HEK293 (cell line): ENCODE data around the gene TEC.

ENCODE experiments used
- CTCF ChIA-PET: fragments of 350-600 bp; formaldehyde crosslinking; extraction: SDS; loops from one replicate; lab custom pipeline; 2021; ENCODE audit warnings: antibody characterized with exemption; lab: Yijun Ruan, JAX
- POLR2A ChIA-PET: fragments of 300-600 bp; formaldehyde crosslinking; extraction: SDS; loops from one replicate; lab custom pipeline; 2020; ENCODE audit warnings: antibody characterized with exemption, inconsistent platforms; lab: Yijun Ruan, JAX
- H3K27ac ChIP-seq: fragments of 200-500 bp; sonication (Bioruptor generic); 2 replicates; pipeline ENCODE4 v1.5.1; 2014; ENCODE audit warnings: low read depth, low read length, control low read depth, inconsistent platforms; ENCODE audit errors: extremely low read depth
- H3K36me3 ChIP-seq, 2 experiments: fragments of 200-500 bp in 1 of 2; sonication (Bioruptor generic) in 1 of 2; 1 replicate in 1 of 2; 2 replicates in 1 of 2; pipeline ENCODE4 v1.5.1; 2014 to 2017; ENCODE audit warnings: inconsistent platforms in 2 of 2, low read length in 2 of 2; ENCODE audit not compliant: control insufficient read depth in 2 of 2, insufficient read depth in 1 of 2
- H3K4me1 ChIP-seq: fragments of 200-500 bp; sonication (Bioruptor generic); 2 replicates; pipeline ENCODE4 v1.5.1; 2014; ENCODE audit warnings: mild to moderate bottlenecking, low read length, inconsistent platforms; ENCODE audit not compliant: control insufficient read depth, insufficient read depth
- H3K4me3 ChIP-seq: 2 replicates; pipeline ENCODE4 v1.5.1; 2011; ENCODE audit warnings: low read depth, mild to moderate bottlenecking, control low read depth, low read length, moderate library complexity
- H3K9me3 ChIP-seq: fragments of 200-500 bp; sonication (Bioruptor generic); 2 replicates; pipeline ENCODE4 v1.5.1; 2014; ENCODE audit warnings: low read depth, low read length, inconsistent platforms; ENCODE audit not compliant: control insufficient read depth, insufficient read depth
- BCL6B ChIP-seq: fragments of 450-650 bp; formaldehyde crosslinking; IDR thresholded peaks from 2 replicates; pipeline ENCODE4 v1.5.1; 2017; ENCODE audit warnings: missing biosample characterization, missing genetic modification characterization
- GLI2 ChIP-seq: fragments of 450-650 bp; formaldehyde crosslinking; IDR thresholded peaks from 2 replicates; pipeline ENCODE4; 2017; ENCODE audit warnings: missing biosample characterization, missing genetic modification characterization, low read depth, borderline replicate concordance
- GLIS1 ChIP-seq: fragments of 450-650 bp; formaldehyde crosslinking; IDR thresholded peaks from 2 replicates; pipeline ENCODE4 v1.5.1; 2016; ENCODE audit warnings: missing biosample characterization, missing genetic modification characterization
- KLF10 ChIP-seq: fragments of 450-650 bp; IDR thresholded peaks from 2 replicates; pipeline ENCODE4 v1.5.1; 2018; ENCODE audit warnings: missing biosample characterization, mild to moderate bottlenecking, missing genetic modification characterization
- KLF16 ChIP-seq: fragments of 450-650 bp; formaldehyde crosslinking; IDR thresholded peaks from 2 replicates; pipeline ENCODE4 v1.5.1; 2017; ENCODE audit warnings: missing biosample characterization, missing genetic modification characterization
- MEIS1 ChIP-seq: sonication (generic); formaldehyde crosslinking; IDR thresholded peaks from 2 replicates; pipeline ENCODE4 v1.8.1; 2022; ENCODE audit warnings: missing genetic modification reagents, mild to moderate bottlenecking, borderline replicate concordance
- SCRT1 ChIP-seq: fragments of 450-650 bp; formaldehyde crosslinking; IDR thresholded peaks from 2 replicates; pipeline ENCODE4 v1.5.1; 2016; ENCODE audit warnings: missing biosample characterization, missing genetic modification characterization, borderline replicate concordance
- ZBTB1 ChIP-seq: fragments of 450-650 bp; formaldehyde crosslinking; IDR thresholded peaks from 2 replicates; pipeline ENCODE4 v1.5.1; 2016; ENCODE audit warnings: missing biosample characterization, missing genetic modification characterization
- ZNF132 ChIP-seq: fragments of 450-650 bp; formaldehyde crosslinking; IDR thresholded peaks from 2 replicates; pipeline ENCODE4 v1.5.1; 2017; ENCODE audit warnings: missing biosample characterization, missing genetic modification characterization, borderline replicate concordance
- ZNF19 ChIP-seq: fragments of 450-650 bp; formaldehyde crosslinking; IDR thresholded peaks from 2 replicates; pipeline ENCODE4; 2016; ENCODE audit warnings: missing biosample characterization, missing genetic modification characterization, low read depth
- ZNF2 ChIP-seq: fragments of 450-650 bp; formaldehyde crosslinking; IDR thresholded peaks from 2 replicates; pipeline ENCODE4 v1.5.1; 2016; ENCODE audit warnings: missing biosample characterization, missing genetic modification characterization
- ZNF292 ChIP-seq: fragments of 450-650 bp; formaldehyde crosslinking; IDR thresholded peaks from 2 replicates; pipeline ENCODE4 v1.5.1; 2016; ENCODE audit warnings: low read depth, missing biosample characterization, missing genetic modification characterization, borderline replicate concordance
- ZNF311 ChIP-seq: fragments of 450-650 bp; formaldehyde crosslinking; IDR thresholded peaks from 2 replicates; pipeline ENCODE4 v1.5.1; 2017; ENCODE audit warnings: missing biosample characterization, missing genetic modification characterization, borderline replicate concordance
- ZNF449 ChIP-seq: fragments of 450-650 bp; formaldehyde crosslinking; IDR thresholded peaks from 2 replicates; pipeline ENCODE4 v1.5.1; 2017; ENCODE audit warnings: missing biosample characterization, mild to moderate bottlenecking, missing genetic modification characterization, moderate library complexity
- ZNF501 ChIP-seq: fragments of 450-650 bp; formaldehyde crosslinking; IDR thresholded peaks from 2 replicates; pipeline ENCODE4 v1.5.1; 2016; ENCODE audit warnings: missing biosample characterization, missing genetic modification characterization
- ZNF558 ChIP-seq: fragments of 450-650 bp; formaldehyde crosslinking; IDR thresholded peaks from 2 replicates; pipeline ENCODE4 v1.5.1; 2016; ENCODE audit warnings: missing biosample characterization, missing genetic modification characterization
- ZNF600 ChIP-seq: fragments of 450-650 bp; formaldehyde crosslinking; IDR thresholded peaks from 2 replicates; pipeline ENCODE4 v1.5.1; 2016; ENCODE audit warnings: missing biosample characterization, missing genetic modification characterization
- ZNF621 ChIP-seq: fragments of 450-650 bp; formaldehyde crosslinking; IDR thresholded peaks from 2 replicates; pipeline ENCODE4 v1.5.1; 2017; ENCODE audit warnings: missing biosample characterization, missing genetic modification characterization
- ZSCAN16 ChIP-seq: fragments of 450-650 bp; formaldehyde crosslinking; IDR thresholded peaks from 2 replicates; pipeline ENCODE4 v1.5.1; 2016; ENCODE audit warnings: missing biosample characterization, missing genetic modification characterization
- ZXDB ChIP-seq: fragments of 450-650 bp; formaldehyde crosslinking; IDR thresholded peaks from 2 replicates; pipeline ENCODE4 v1.5.1; 2016; ENCODE audit warnings: missing biosample characterization, missing genetic modification characterization
- TF ChIP-seq, protein P1 (sequence below): fragments of 450-650 bp; formaldehyde crosslinking; IDR thresholded peaks from 2 replicates; pipeline ENCODE4 v1.5.1; 2016; ENCODE audit warnings: missing biosample characterization, missing genetic modification characterization
- TF ChIP-seq, protein P2 (sequence below): IDR thresholded peaks from 2 replicates; pipeline ENCODE4 v1.6.1; 2011; ENCODE audit warnings: mild to moderate bottlenecking, low read depth, low read length, borderline replicate concordance
- TF ChIP-seq, protein P3 (sequence below): fragments of 450-650 bp; formaldehyde crosslinking; IDR thresholded peaks from 2 replicates; pipeline ENCODE4 v1.5.1; 2016; ENCODE audit warnings: missing biosample characterization, missing genetic modification characterization

The TEC gene

DNA sequence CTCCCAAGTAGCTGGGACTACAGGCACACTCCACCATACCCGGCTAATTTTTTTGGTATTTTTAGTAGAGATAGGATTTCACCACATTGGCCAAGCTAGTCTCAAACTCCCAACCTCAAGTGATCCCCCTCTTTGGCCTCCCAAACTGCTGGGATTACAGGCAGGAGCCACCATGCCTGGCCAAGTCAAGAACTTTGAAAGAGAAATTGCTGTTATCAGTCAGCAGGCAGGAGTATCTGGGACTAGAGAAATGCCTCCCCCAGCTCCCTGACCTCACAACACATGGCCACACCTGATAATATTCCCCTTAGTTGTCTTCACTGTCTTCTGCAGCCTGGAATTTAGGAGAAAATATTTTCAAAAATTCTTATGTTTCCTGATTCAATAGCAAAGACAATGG, 143.0 kb downstream of the TEC start:
- H3K4me3 ChIP-seq: no peak overlapping the region
- no peaks in the 10 kb centered on the region for H3K4me1 ChIP-seq
- no peak for TF ChIP-seq ZSCAN16
- TF ChIP-seq, protein P1, sequence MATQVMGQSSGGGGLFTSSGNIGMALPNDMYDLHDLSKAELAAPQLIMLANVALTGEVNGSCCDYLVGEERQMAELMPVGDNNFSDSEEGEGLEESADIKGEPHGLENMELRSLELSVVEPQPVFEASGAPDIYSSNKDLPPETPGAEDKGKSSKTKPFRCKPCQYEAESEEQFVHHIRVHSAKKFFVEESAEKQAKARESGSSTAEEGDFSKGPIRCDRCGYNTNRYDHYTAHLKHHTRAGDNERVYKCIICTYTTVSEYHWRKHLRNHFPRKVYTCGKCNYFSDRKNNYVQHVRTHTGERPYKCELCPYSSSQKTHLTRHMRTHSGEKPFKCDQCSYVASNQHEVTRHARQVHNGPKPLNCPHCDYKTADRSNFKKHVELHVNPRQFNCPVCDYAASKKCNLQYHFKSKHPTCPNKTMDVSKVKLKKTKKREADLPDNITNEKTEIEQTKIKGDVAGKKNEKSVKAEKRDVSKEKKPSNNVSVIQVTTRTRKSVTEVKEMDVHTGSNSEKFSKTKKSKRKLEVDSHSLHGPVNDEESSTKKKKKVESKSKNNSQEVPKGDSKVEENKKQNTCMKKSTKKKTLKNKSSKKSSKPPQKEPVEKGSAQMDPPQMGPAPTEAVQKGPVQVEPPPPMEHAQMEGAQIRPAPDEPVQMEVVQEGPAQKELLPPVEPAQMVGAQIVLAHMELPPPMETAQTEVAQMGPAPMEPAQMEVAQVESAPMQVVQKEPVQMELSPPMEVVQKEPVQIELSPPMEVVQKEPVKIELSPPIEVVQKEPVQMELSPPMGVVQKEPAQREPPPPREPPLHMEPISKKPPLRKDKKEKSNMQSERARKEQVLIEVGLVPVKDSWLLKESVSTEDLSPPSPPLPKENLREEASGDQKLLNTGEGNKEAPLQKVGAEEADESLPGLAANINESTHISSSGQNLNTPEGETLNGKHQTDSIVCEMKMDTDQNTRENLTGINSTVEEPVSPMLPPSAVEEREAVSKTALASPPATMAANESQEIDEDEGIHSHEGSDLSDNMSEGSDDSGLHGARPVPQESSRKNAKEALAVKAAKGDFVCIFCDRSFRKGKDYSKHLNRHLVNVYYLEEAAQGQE (tag by site-specific recombination): no peak
- no peak for TF ChIP-seq ZNF311
- no peak for TF ChIP-seq BCL6B
- no peak for TF ChIP-seq ZNF132 (tag by site-specific recombination)
- TF ChIP-seq ZNF292 (tag by site-specific recombination): no peak
- no peak for TF ChIP-seq GLI2 (tag by site-specific recombination)
- no peak for TF ChIP-seq MEIS1 (CRISPR knock-in tag)
- no peak for TF ChIP-seq ZNF449 (tag by site-specific recombination)
- no peak for TF ChIP-seq ZNF558
- no peak for TF ChIP-seq ZNF2 (tag by site-specific recombination)
- TF ChIP-seq ZNF600 (tag by site-specific recombination): no peak
- no peak for TF ChIP-seq KLF16 (tag by site-specific recombination)
- H3K27ac ChIP-seq: no peak overlapping the region
- H3K36me3 ChIP-seq: no peaks in the 10 kb centered on the region
- ChIA-PET POLR2A (no interaction called here), CTCF (interaction anchor here (0.6 to 1.9 kb wide), 4 partner anchors 11 to 28 kb away, joined by 3 to 6 read pairs (median 4); no protein-coding TSS in a partner anchor)
- H3K9me3 ChIP-seq: no peaks in the 10 kb centered on the region

- no peaks in the 10 kb centered on the region for H3K4me1 ChIP-seq
- ChIA-PET POLR2A (no interaction called here), CTCF (interaction anchor here (1.0 to 1.2 kb wide), 2 partner anchors 33 to 122 kb away, joined by 3 to 4 read pairs; no protein-coding TSS in a partner anchor)
- no peak overlapping the region for H3K4me3 ChIP-seq
- H3K9me3 ChIP-seq: no peaks in the 10 kb centered on the region
- TF ChIP-seq SCRT1 (tag by site-specific recombination): no peak
- TF ChIP-seq, protein P2, sequence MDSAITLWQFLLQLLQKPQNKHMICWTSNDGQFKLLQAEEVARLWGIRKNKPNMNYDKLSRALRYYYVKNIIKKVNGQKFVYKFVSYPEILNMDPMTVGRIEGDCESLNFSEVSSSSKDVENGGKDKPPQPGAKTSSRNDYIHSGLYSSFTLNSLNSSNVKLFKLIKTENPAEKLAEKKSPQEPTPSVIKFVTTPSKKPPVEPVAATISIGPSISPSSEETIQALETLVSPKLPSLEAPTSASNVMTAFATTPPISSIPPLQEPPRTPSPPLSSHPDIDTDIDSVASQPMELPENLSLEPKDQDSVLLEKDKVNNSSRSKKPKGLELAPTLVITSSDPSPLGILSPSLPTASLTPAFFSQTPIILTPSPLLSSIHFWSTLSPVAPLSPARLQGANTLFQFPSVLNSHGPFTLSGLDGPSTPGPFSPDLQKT: no peak
- no peak for TF ChIP-seq ZXDB
- no peak for TF ChIP-seq ZNF621 (tag by site-specific recombination)
- no peak for TF ChIP-seq GLIS1 (tag by site-specific recombination)
- TF ChIP-seq, protein P3, sequence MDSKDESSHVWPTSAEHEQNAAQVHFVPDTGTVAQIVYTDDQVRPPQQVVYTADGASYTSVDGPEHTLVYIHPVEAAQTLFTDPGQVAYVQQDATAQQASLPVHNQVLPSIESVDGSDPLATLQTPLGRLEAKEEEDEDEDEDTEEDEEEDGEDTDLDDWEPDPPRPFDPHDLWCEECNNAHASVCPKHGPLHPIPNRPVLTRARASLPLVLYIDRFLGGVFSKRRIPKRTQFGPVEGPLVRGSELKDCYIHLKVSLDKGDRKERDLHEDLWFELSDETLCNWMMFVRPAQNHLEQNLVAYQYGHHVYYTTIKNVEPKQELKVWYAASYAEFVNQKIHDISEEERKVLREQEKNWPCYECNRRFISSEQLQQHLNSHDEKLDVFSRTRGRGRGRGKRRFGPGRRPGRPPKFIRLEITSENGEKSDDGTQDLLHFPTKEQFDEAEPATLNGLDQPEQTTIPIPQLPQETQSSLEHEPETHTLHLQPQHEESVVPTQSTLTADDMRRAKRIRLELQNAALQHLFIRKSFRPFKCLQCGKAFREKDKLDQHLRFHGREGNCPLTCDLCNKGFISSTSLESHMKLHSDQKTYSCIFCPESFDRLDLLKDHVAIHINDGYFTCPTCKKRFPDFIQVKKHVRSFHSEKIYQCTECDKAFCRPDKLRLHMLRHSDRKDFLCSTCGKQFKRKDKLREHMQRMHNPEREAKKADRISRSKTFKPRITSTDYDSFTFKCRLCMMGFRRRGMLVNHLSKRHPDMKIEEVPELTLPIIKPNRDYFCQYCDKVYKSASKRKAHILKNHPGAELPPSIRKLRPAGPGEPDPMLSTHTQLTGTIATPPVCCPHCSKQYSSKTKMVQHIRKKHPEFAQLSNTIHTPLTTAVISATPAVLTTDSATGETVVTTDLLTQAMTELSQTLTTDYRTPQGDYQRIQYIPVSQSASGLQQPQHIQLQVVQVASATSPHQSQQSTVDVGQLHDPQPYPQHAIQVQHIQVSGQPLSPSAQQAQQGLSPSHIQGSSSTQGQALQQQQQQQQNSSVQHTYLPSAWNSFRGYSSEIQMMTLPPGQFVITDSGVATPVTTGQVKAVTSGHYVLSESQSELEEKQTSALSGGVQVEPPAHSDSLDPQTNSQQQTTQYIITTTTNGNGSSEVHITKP: no peak
- no peak for TF ChIP-seq ZBTB1
- no peak for TF ChIP-seq ZNF501
- TF ChIP-seq ZNF19: no peak
- no peak for TF ChIP-seq KLF10 (tag by site-specific recombination)
- H3K36me3 ChIP-seq: no peaks in the 10 kb centered on the region
- no peak overlapping the region for H3K27ac ChIP-seq
Observed at GRCh38 chr4:48124870-48125269, 144.8 kb downstream of the TEC start.
